IMR-90 (cell line): ENCODE measurements around the gene GPC6.

Experiments used
- CHD1 ChIP-seq: IDR thresholded peaks from 2 replicates; pipeline ENCODE4 v1.6.1; 2012; ENCODE audit warnings: low read depth, low read length, improper control_type of control experiment
- CTCF ChIP-seq: conservative IDR thresholded peaks from 2 replicates; pipeline ENCODE4 v1.5.1; 2012; ENCODE audit warnings: mild to moderate bottlenecking, low read depth, low read length, improper control_type of control experiment
- ELK1 ChIP-seq: fragments of 150-350 bp; IDR thresholded peaks from 2 replicates; pipeline ENCODE4 v1.6.1; 2016; ENCODE audit warnings: low read depth, mild to moderate bottlenecking, low read length, moderate library complexity, borderline replicate concordance
- FOS ChIP-seq: fragments of 150-350 bp; IDR thresholded peaks from 2 replicates; pipeline ENCODE4 v1.6.1; 2016; ENCODE audit warnings: low read depth, low read length
- MXI1 ChIP-seq: IDR thresholded peaks from 2 replicates; pipeline ENCODE4 v1.6.1; 2012; ENCODE audit warnings: low read depth, mild to moderate bottlenecking, low read length, moderate library complexity, borderline replicate concordance
- POLR2A ChIP-seq: IDR thresholded peaks from 2 replicates; pipeline ENCODE4 v1.6.1; 2012; ENCODE audit warnings: mild to moderate bottlenecking, low read depth, low read length
- RAD21 ChIP-seq: IDR thresholded peaks from 2 replicates; pipeline ENCODE4 v1.6.1; 2012; ENCODE audit warnings: low read length, improper control_type of control experiment
- RCOR1 ChIP-seq: IDR thresholded peaks from 2 replicates; pipeline ENCODE4 v1.6.1; 2012; ENCODE audit warnings: mild to moderate bottlenecking, low read length, improper control_type of control experiment; ENCODE audit not compliant: insufficient replicate concordance
- RFX5 ChIP-seq: IDR thresholded peaks from 2 replicates; pipeline ENCODE4 v1.8.0; 2012; ENCODE audit warnings: low read depth, mild to moderate bottlenecking, low read length, moderate library complexity
- SMC3 ChIP-seq: fragments of 150-350 bp; IDR thresholded peaks from 2 replicates; pipeline ENCODE4 v1.6.1; 2016; ENCODE audit warnings: low read depth, mild to moderate bottlenecking, antibody characterized with exemption, low read length, moderate library complexity
- USF2 ChIP-seq: fragments of 150-350 bp; IDR thresholded peaks from 2 replicates; pipeline ENCODE4 v1.6.1; 2017; ENCODE audit warnings: mild to moderate bottlenecking, antibody characterized with exemption, low read length, low read depth

- TF ChIP-seq RFX5 (no peak), CTCF (no peak), POLR2A (no peak), FOS (no peak), RAD21 (no peak), CHD1 (no peak), MXI1 (no peak), RCOR1 (no peak), ELK1 (no peak), USF2 (no peak), SMC3 (no peak)
These were observed 739.8 kb downstream of the GPC6 start for GRCh38 chr13:93966267-93966936.
